H9 (cell line): ENCODE results near the gene CADPS2. TPM values are rescaled to one million over a fixed set of nuclear protein-coding genes. Genes with fewer than 3 reads are reported as not detected.

Source experiments
- DNase-seq: peaks from one replicate; pipeline ENCODE4 v3.0.0-alpha.2; 2017
- H2AFZ ChIP-seq: one replicate; pipeline ENCODE4 v1.6.1; 2013; ENCODE audit warnings: mild to moderate bottlenecking, low read length, control low read depth, moderate library complexity
- H2AK5ac ChIP-seq: 2 replicates; pipeline ENCODE4 v1.6.1; 2013; ENCODE audit warnings: low read length, control low read depth, mixed read lengths; ENCODE audit not compliant: insufficient read length
- H2BK120ac ChIP-seq: one replicate; pipeline ENCODE4 v1.6.1; 2013; ENCODE audit warnings: low read depth, mild to moderate bottlenecking, low read length, control low read depth, inconsistent platforms; ENCODE audit not compliant: poor library complexity, severe bottlenecking
- H2BK12ac ChIP-seq: 2 replicates; pipeline ENCODE4 v1.6.1; 2013; ENCODE audit warnings: low read length, control low read depth, mixed read lengths, low read depth; ENCODE audit not compliant: insufficient read length
- H2BK15ac ChIP-seq: 2 replicates; pipeline ENCODE4 v1.6.1; 2013; ENCODE audit warnings: low read depth, low read length, control low read depth
- H2BK20ac ChIP-seq: one replicate; pipeline ENCODE4 v1.6.1; 2013; ENCODE audit warnings: low read depth, mild to moderate bottlenecking, low read length, control low read depth, inconsistent platforms; ENCODE audit not compliant: poor library complexity, severe bottlenecking
- H2BK5ac ChIP-seq: 2 replicates; pipeline ENCODE4 v1.6.1; 2013; ENCODE audit warnings: low read length, control low read depth, mixed read lengths; ENCODE audit not compliant: insufficient read length
- H3K14ac ChIP-seq: 2 replicates; pipeline ENCODE4 v1.6.1; 2013; ENCODE audit warnings: low read length, control low read depth; ENCODE audit not compliant: insufficient read depth
- H3K18ac ChIP-seq: 2 replicates; pipeline ENCODE4 v1.6.1; 2013; ENCODE audit warnings: low read depth, mild to moderate bottlenecking, mixed read lengths, low read length, control low read depth; ENCODE audit not compliant: insufficient read length
- H3K23ac ChIP-seq: 2 replicates; pipeline ENCODE4 v1.6.1; 2013; ENCODE audit warnings: low read length, control low read depth, mixed read lengths, low read depth; ENCODE audit not compliant: insufficient read length
- H3K23me2 ChIP-seq: 2 replicates; pipeline ENCODE4 v1.6.1; 2013; ENCODE audit warnings: low read depth, mild to moderate bottlenecking, mixed read lengths, low read length, control low read depth; ENCODE audit not compliant: insufficient read length, poor library complexity, severe bottlenecking
- H3K27ac ChIP-seq: 2 replicates; pipeline ENCODE4 v1.5.1; 2013; ENCODE audit warnings: low read length, control low read depth, mixed read lengths, low read depth; ENCODE audit not compliant: insufficient read length
- H3K27me3 ChIP-seq: 2 replicates; pipeline ENCODE4 v1.6.1; 2013; ENCODE audit warnings: low read length, control low read depth, inconsistent platforms; ENCODE audit not compliant: insufficient read depth
- H3K4ac ChIP-seq: 2 replicates; pipeline ENCODE4 v1.6.1; 2013; ENCODE audit warnings: low read depth, mild to moderate bottlenecking, control low read depth, inconsistent platforms, low read length, moderate library complexity
- H3K4me1 ChIP-seq: 2 replicates; pipeline ENCODE4 v1.6.1; 2013; ENCODE audit warnings: low read length, control low read depth, inconsistent platforms; ENCODE audit not compliant: insufficient read depth
- H3K4me2 ChIP-seq: 2 replicates; pipeline ENCODE4 v1.6.1; 2013; ENCODE audit warnings: low read length, control low read depth, mixed read lengths; ENCODE audit not compliant: insufficient read length, insufficient read depth
- H3K56ac ChIP-seq: 2 replicates; pipeline ENCODE4 v1.6.1; 2013; ENCODE audit warnings: low read depth, mild to moderate bottlenecking, mixed read lengths, low read length, control low read depth; ENCODE audit not compliant: insufficient read length
- H3K79me1 ChIP-seq: 2 replicates; pipeline ENCODE4 v1.6.1; 2013; ENCODE audit warnings: low read depth, mild to moderate bottlenecking, moderate library complexity, low read length, control low read depth, inconsistent platforms; ENCODE audit not compliant: insufficient read depth, poor library complexity, severe bottlenecking
- H3K79me2 ChIP-seq: 2 replicates; pipeline ENCODE4 v1.6.1; 2013; ENCODE audit warnings: low read length, control low read depth, inconsistent platforms; ENCODE audit not compliant: insufficient read depth
- H3K9ac ChIP-seq: 2 replicates; pipeline ENCODE4 v1.6.1; 2013; ENCODE audit warnings: low read length, control low read depth, mixed read lengths; ENCODE audit not compliant: insufficient read length; ENCODE audit errors: extremely low read depth
- H3K9me3 ChIP-seq: one replicate; pipeline ENCODE4 v1.6.1; 2013; ENCODE audit warnings: low read depth, low read length, inconsistent platforms; ENCODE audit not compliant: control insufficient read depth
- H3T11ph ChIP-seq: one replicate; pipeline ENCODE4 v1.6.1; 2013; ENCODE audit warnings: mild to moderate bottlenecking, low read length, control low read depth, inconsistent platforms
- H4K20me1 ChIP-seq: one replicate; pipeline ENCODE4 v1.6.1; 2013; ENCODE audit not compliant: control insufficient read depth, insufficient read length, insufficient read depth
- H4K5ac ChIP-seq: 2 replicates; pipeline ENCODE4 v1.6.1; 2013; ENCODE audit warnings: low read depth, mild to moderate bottlenecking, mixed read lengths, low read length, control low read depth; ENCODE audit not compliant: insufficient read length
- H4K8ac ChIP-seq: replicated peaks from 2 replicates; pipeline ENCODE4 v1.6.1; 2013; ENCODE audit warnings: low read length, control low read depth, mixed read lengths, low read depth; ENCODE audit not compliant: insufficient read length
- H4K91ac ChIP-seq: 2 replicates; pipeline ENCODE4 v1.6.1; 2013; ENCODE audit warnings: low read depth, mild to moderate bottlenecking, moderate library complexity, mixed read lengths, low read length, control low read depth; ENCODE audit not compliant: insufficient read length
- H3K27ac Mint-ChIP-seq, 3 experiments: 2 replicates in 2 of 3; 3 replicates in 1 of 3; pipeline ENCODE4 v1.8.0; 2020 to 2021; ENCODE audit warnings: mixed read lengths in 3 of 3, mild to moderate bottlenecking in 1 of 3, moderate library complexity in 1 of 3
- H3K27me3 Mint-ChIP-seq: 2 replicates; pipeline ENCODE4 v1.8.0; 2021; ENCODE audit warnings: low read depth, mild to moderate bottlenecking, moderate library complexity, mixed read lengths
- H3K36me3 Mint-ChIP-seq, 3 experiments: 2 replicates in 2 of 3; 3 replicates in 1 of 3; pipeline ENCODE4 v1.8.0; 2020 to 2021; ENCODE audit warnings: low read depth in 3 of 3, mixed read lengths in 3 of 3; ENCODE audit not compliant: insufficient read depth in 1 of 3
- H3K4me1 Mint-ChIP-seq, 2 experiments: 2 replicates each; pipeline ENCODE4 v1.8.0; 2020; ENCODE audit warnings: mixed read lengths in 2 of 2
- H3K4me3 Mint-ChIP-seq, 2 experiments: 2 replicates in 1 of 2; 3 replicates in 1 of 2; pipeline ENCODE4 v1.8.0; 2020 to 2021; ENCODE audit warnings: mild to moderate bottlenecking in 2 of 2, mixed read lengths in 2 of 2, moderate library complexity in 1 of 2
- H3K9me3 Mint-ChIP-seq, 2 experiments: 2 replicates in 1 of 2; 3 replicates in 1 of 2; pipeline ENCODE4 v1.8.0; 2020; ENCODE audit warnings: mild to moderate bottlenecking in 2 of 2, mixed read lengths in 2 of 2, moderate library complexity in 1 of 2
- CTCF ChIP-seq: fragments of 200-600 bp; sonication (generic); conservative IDR thresholded peaks from 3 replicates; pipeline ENCODE4 v1.8.0; 2021; ENCODE audit warnings: antibody characterized with exemption, mild to moderate bottlenecking
- WGBS: extraction: QIAGEN DNeasy Blood & Tissue Kit; methylation state at CpG from one replicate; pipeline ENCODE4 v1.1.7; 2013; ENCODE audit warnings: missing lambda C conversion rate, low lambda C conversion rate, mixed read lengths; ENCODE audit not compliant: insufficient read length; ENCODE audit errors: extremely low coverage; 5-methylcytosine and 5-hydroxymethylcytosine counted together
- total RNA-seq: library from RNA; stranded (reverse); gene quantifications from 2 replicates; pipeline ENCODE4 v1.2.1, GENCODE V29; 2021

CADPS2 gene
- total RNA-seq, 1 experiment from 2014 or later = 7.1 TPM

DNA sequence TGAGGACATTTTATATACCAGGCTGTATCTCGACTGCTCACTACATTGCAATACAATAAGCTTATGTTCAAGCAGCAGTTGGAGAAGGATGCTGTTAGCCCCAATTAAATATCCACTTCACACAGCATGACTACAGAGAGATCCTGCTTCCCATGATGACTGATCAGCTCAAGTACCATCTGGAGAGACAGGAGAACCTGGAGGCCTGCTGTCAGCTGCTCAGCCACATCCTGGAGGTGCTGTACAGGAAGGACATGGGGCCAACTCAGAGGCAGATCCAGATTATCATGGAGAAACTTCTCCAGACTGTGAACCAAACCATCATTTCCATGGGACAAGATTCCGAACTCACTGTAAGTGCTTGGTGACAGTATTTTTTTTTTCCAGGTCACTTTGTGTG lies 209.8 kb downstream of the CADPS2 start:
- no peak overlapping the region for H3K27ac Mint-ChIP-seq
- Histone ChIP-seq H2BK12ac (no peak overlapping the region), H3K4me2 (no peak overlapping the region), H3K56ac (no peak overlapping the region), H2BK20ac (no peak overlapping the region), H2BK15ac (no peak overlapping the region), H4K8ac (no peak overlapping the region), H3K27ac (no peak overlapping the region), H3K4ac (no peak overlapping the region), H4K20me1 (no peaks in the 10 kb centered on the region), H3K9ac (no peak overlapping the region), H3K14ac (no peak overlapping the region), H2BK120ac (no peak overlapping the region), H2AFZ (no peak overlapping the region), H3K9me3 (no peaks in the 10 kb centered on the region), H4K91ac (no peak overlapping the region), H4K5ac (no peak overlapping the region), H3K23me2 (no peaks in the 10 kb centered on the region), H2BK5ac (no peak overlapping the region), H3K4me1 (peaks cover 23% of the 10 kb centered on the region; the same call in 1 of the 2 replicates), H3K79me1 (no peaks in the 10 kb centered on the region), H3K27me3 (no peaks in the 10 kb centered on the region), H3K23ac (no peak overlapping the region), H3K18ac (no peak overlapping the region), H2AK5ac (peak overlapping the region; percentile 6), H3K79me2 (0 out of 2 replicates have a peak, but pooled peaks cover 2% of the 10 kb centered on the region), H3T11ph (no peak overlapping the region)
- H3K36me3 Mint-ChIP-seq = peaks cover 7 to 9% (median 9%) of the 10 kb centered on the region in 3 experiments; a peak in 6 of 7 replicates
- H3K9me3 Mint-ChIP-seq = peaks cover 7 to 11% of the 10 kb centered on the region in 2 experiments
- no peak for TF ChIP-seq CTCF
- no peak for DNase-seq
- WGBS = no CpG with 5 or more reads among the region's 2 CpGs
- H3K4me1 Mint-ChIP-seq = peaks cover 56 to 58% of the 10 kb centered on the region in 2 experiments
- no peak overlapping the region for H3K4me3 Mint-ChIP-seq
- H3K27me3 Mint-ChIP-seq = no peaks in the 10 kb centered on the region; the same call in 1 of the 2 replicates
